GM23338 (cell line): ENCODE results near the gene ADGRV1. TPM values are rescaled to one million over a fixed set of nuclear protein-coding genes. Genes with fewer than 3 reads are reported as not detected.

Experiments used
- ATAC-seq: fragments of 200-7000 bp; cut with Tn5 transposase; 3 replicates; pipeline ENCODE4 v1.9.1; 2020
- DNase-seq: peaks from one replicate; pipeline ENCODE4 v3.0.0-alpha.2; 2015; ENCODE audit warnings: low spot score
- H2AFZ ChIP-seq: fragments of 200-600 bp; sonication (generic); 2 replicates; pipeline ENCODE4 v1.8.0; 2016; ENCODE audit warnings: antibody characterized with exemption, mild to moderate bottlenecking, moderate library complexity
- H3F3A ChIP-seq: fragments of 200-600 bp; sonication (generic); replicated peaks from 2 replicates; pipeline ENCODE4 v1.8.0; 2017; ENCODE audit warnings: antibody characterized with exemption, mixed run types, low read depth
- H3K27ac ChIP-seq: fragments of 200-600 bp; sonication (generic); 2 replicates; pipeline ENCODE4 v1.6.1; 2016; ENCODE audit warnings: low read depth
- H3K27me3 ChIP-seq: fragments of 200-600 bp; sonication (generic); 2 replicates; pipeline ENCODE4 v1.8.0; 2016; ENCODE audit warnings: mild to moderate bottlenecking, mixed run types, moderate library complexity; ENCODE audit not compliant: insufficient read depth
- H3K36me3 ChIP-seq: fragments of 200-600 bp; sonication (generic); 2 replicates; pipeline ENCODE4 v1.8.0; 2016; ENCODE audit warnings: mild to moderate bottlenecking; ENCODE audit not compliant: insufficient read depth
- H3K4me1 ChIP-seq: fragments of 200-600 bp; sonication (generic); 2 replicates; pipeline ENCODE4 v1.8.0; 2016; ENCODE audit warnings: mild to moderate bottlenecking, moderate library complexity; ENCODE audit not compliant: insufficient read depth
- H3K4me2 ChIP-seq: fragments of 200-600 bp; sonication (generic); 2 replicates; pipeline ENCODE4 v1.7.1; 2017; ENCODE audit warnings: mixed run types
- H3K4me3 ChIP-seq: fragments of 200-600 bp; sonication (generic); 2 replicates; pipeline ENCODE4 v1.6.1; 2016; ENCODE audit warnings: mixed run types
- H3K79me2 ChIP-seq: fragments of 200-600 bp; sonication (generic); replicated peaks from 2 replicates; pipeline ENCODE4 v1.8.0; 2017; ENCODE audit warnings: mild to moderate bottlenecking; ENCODE audit not compliant: insufficient read depth
- H3K9me2 ChIP-seq: fragments of 200-600 bp; sonication (generic); 2 replicates; pipeline ENCODE4 v1.8.0; 2017; ENCODE audit not compliant: insufficient read depth
- H4K20me1 ChIP-seq: fragments of 200-600 bp; sonication (generic); replicated peaks from 2 replicates; pipeline ENCODE4 v1.8.0; 2017; ENCODE audit warnings: mild to moderate bottlenecking; ENCODE audit not compliant: insufficient read depth
- H3K27ac Mint-ChIP-seq: 2 replicates; pipeline ENCODE4 v1.8.0; 2020; ENCODE audit warnings: inconsistent platforms, mild to moderate bottlenecking, moderate library complexity, mixed read lengths
- H3K27me3 Mint-ChIP-seq: 3 replicates; pipeline ENCODE4 v1.8.0; 2022; ENCODE audit warnings: low read depth, mild to moderate bottlenecking, moderate library complexity, mixed read lengths, inconsistent platforms; ENCODE audit not compliant: insufficient read depth, poor library complexity
- H3K36me3 Mint-ChIP-seq: 3 replicates; pipeline ENCODE4 v1.8.0; 2021; ENCODE audit warnings: low read depth, mild to moderate bottlenecking, inconsistent platforms, moderate library complexity, mixed read lengths
- H3K4me1 Mint-ChIP-seq: 3 replicates; pipeline ENCODE4 v1.8.0; 2020; ENCODE audit warnings: mild to moderate bottlenecking, inconsistent platforms, mixed read lengths
- H3K4me3 Mint-ChIP-seq: 3 replicates; pipeline ENCODE4 v1.8.0; 2021; ENCODE audit warnings: moderate library complexity, mild to moderate bottlenecking, inconsistent platforms, mixed read lengths
- H3K9me3 Mint-ChIP-seq: 3 replicates; pipeline ENCODE4 v1.8.0; 2020; ENCODE audit warnings: moderate library complexity, mild to moderate bottlenecking, inconsistent platforms, mixed read lengths
- CREB1 ChIP-seq: fragments of 250-450 bp; sonication (Bioruptor Pico); IDR thresholded peaks from 2 replicates; pipeline ENCODE4 v1.5.0; 2020; ENCODE audit warnings: low read depth, mild to moderate bottlenecking, moderate library complexity
- EZH2 ChIP-seq: fragments of 200-600 bp; sonication (generic); IDR thresholded peaks from one replicate; pipeline ENCODE4 v1.8.0; 2017; ENCODE audit warnings: antibody characterized with exemption, mild to moderate bottlenecking, low read depth; ENCODE audit not compliant: unreplicated experiment
- JUNB ChIP-seq: IDR thresholded peaks from one replicate; pipeline ENCODE4 v1.6.1; 2016; ENCODE audit warnings: antibody characterized with exemption; ENCODE audit not compliant: unreplicated experiment
- NANOG ChIP-seq: IDR thresholded peaks from 2 replicates; pipeline ENCODE4 v1.6.1; 2016; ENCODE audit warnings: antibody characterized with exemption, borderline replicate concordance
- POLR2AphosphoS5 ChIP-seq: IDR thresholded peaks from 2 replicates; pipeline ENCODE4 v1.6.1; 2016; ENCODE audit warnings: antibody characterized with exemption, low read depth
- REST ChIP-seq: IDR thresholded peaks from one replicate; pipeline ENCODE4 v1.6.1; 2018; ENCODE audit warnings: antibody characterized with exemption; ENCODE audit not compliant: unreplicated experiment
- ZNF114 ChIP-seq: fragments of 250-450 bp; sonication (Bioruptor Pico); IDR thresholded peaks from 2 replicates; pipeline ENCODE4 v1.5.0; 2020; ENCODE audit warnings: mild to moderate bottlenecking, moderate library complexity
- ZNF462 ChIP-seq: fragments of 250-450 bp; sonication (Bioruptor Pico); IDR thresholded peaks from 2 replicates; pipeline ENCODE4 v1.5.0; 2020; ENCODE audit warnings: mild to moderate bottlenecking, moderate library complexity
- polyA plus RNA-seq: library from polyadenylated mRNA; unstranded; fragments of >200 nt; fragmentation: Nextera tagmentation; extraction: Ambion mirVana; gene quantifications from 2 replicates; pipeline ENCODE4 v1.2.1, GENCODE V29; 2016
- total RNA-seq: library from RNA; depleted of rRNA; stranded (reverse); fragments of >200 nt; shearing (Covaris generic); gene quantifications from 2 replicates; pipeline ENCODE4 v1.2.3, GENCODE V29; 2014
- TF ChIP-seq, protein P1 (sequence below), 2 experiments: fragments of 200-600 bp in 1 of 2; sonication (generic) in 1 of 2; conservative IDR thresholded peaks; 2 replicates each; pipeline versions ENCODE4 v1.5.1 to v1.6.1; 2016 to 2017; ENCODE audit warnings: antibody characterized with exemption in 2 of 2, low read depth in 2 of 2, mild to moderate bottlenecking in 2 of 2, moderate library complexity in 1 of 2
- TF ChIP-seq, protein P2 (sequence below): IDR thresholded peaks from 2 replicates; pipeline ENCODE4 v1.6.1; 2016; ENCODE audit warnings: antibody characterized with exemption

The ADGRV1 gene
- total and polyA plus RNA-seq, 2 experiments from 2014 or later, result 46.1 to 149 TPM

DNA sequence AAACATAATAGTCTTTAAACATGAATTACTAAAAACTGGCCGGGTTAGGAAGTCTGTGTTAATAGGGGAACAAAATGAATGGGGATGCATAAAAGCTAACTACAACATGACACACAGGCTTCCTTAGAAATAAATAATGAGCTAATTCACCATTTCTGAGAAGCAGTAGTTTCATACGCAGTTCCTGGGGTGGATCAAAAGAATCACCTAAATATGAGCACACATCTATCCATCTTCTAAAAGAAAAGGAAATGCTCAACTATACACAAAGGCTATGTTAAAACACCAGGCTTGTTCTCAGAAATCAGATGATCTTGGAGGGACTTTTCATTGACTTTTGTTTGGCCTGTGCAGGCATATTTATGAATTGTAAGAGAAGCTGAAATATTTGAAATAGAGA, 451.5 kb downstream of the ADGRV1 start (continued):
- TF ChIP-seq, protein P1, sequence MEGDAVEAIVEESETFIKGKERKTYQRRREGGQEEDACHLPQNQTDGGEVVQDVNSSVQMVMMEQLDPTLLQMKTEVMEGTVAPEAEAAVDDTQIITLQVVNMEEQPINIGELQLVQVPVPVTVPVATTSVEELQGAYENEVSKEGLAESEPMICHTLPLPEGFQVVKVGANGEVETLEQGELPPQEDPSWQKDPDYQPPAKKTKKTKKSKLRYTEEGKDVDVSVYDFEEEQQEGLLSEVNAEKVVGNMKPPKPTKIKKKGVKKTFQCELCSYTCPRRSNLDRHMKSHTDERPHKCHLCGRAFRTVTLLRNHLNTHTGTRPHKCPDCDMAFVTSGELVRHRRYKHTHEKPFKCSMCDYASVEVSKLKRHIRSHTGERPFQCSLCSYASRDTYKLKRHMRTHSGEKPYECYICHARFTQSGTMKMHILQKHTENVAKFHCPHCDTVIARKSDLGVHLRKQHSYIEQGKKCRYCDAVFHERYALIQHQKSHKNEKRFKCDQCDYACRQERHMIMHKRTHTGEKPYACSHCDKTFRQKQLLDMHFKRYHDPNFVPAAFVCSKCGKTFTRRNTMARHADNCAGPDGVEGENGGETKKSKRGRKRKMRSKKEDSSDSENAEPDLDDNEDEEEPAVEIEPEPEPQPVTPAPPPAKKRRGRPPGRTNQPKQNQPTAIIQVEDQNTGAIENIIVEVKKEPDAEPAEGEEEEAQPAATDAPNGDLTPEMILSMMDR (conservative IDR thresholded peaks at IDR 0.05; ENCODE audit: low read depth in 2 of 2), result no peak

DNA sequence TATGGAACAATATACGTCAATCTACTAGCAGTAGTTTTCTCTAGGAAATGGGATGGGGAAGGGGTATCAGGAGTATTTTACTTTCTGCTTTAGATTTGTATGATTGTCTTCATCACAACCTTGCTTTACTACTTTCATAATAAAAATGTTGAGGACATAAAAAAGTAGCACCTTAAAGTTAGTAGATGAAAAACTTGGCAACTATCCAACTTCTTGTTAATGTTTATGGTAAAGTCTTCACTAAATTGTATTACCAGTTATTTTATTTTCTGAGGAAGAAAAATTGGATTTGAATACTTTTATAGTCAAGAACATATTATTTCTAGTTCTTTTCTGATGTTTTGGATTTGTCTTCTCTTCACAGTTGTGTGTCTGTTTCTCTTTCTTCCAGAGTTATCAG, 452.4 kb downstream of the ADGRV1 start:
- Histone ChIP-seq H3K27me3 (no peaks in the 10 kb centered on the region), H3F3A (no peaks in the 10 kb centered on the region), H3K4me3 (no peak overlapping the region), H3K79me2 (peaks cover 9% of the 10 kb centered on the region), H3K36me3 (no peaks in the 10 kb centered on the region), H4K20me1 (no peaks in the 10 kb centered on the region; the same call in 1 of the 2 replicates), H3K27ac (no peak overlapping the region), H3K4me1 (no peaks in the 10 kb centered on the region), H3K4me2 (no peak overlapping the region), H2AFZ (no peak overlapping the region), H3K9me2 (peaks cover 7% of the 10 kb centered on the region; the same call in 1 of the 2 replicates)
- DNase-seq (no peak), ATAC-seq (no peak)
- Mint-ChIP-seq H3K27ac (no peak overlapping the region), H3K36me3 (peaks cover 19% of the 10 kb centered on the region; the same call in 2 of the 3 replicates), H3K4me3 (no peak overlapping the region), H3K9me3 (peaks cover 5% of the 10 kb centered on the region; the same call in 1 of the 3 replicates), H3K27me3 (no peaks in the 10 kb centered on the region), H3K4me1 (no peaks in the 10 kb centered on the region)
- TF ChIP-seq POLR2AphosphoS5, result no peak
- TF ChIP-seq EZH2, result no peak
- TF ChIP-seq, protein P1 (conservative IDR thresholded peaks at IDR 0.05; ENCODE audit: low read depth in 2 of 2), result no peak
- TF ChIP-seq JUNB, result no peak
- no peak for TF ChIP-seq ZNF114
- no peak for TF ChIP-seq NANOG
- TF ChIP-seq ZNF462 (CRISPR knock-in tag), result no peak
- TF ChIP-seq, protein P2, sequence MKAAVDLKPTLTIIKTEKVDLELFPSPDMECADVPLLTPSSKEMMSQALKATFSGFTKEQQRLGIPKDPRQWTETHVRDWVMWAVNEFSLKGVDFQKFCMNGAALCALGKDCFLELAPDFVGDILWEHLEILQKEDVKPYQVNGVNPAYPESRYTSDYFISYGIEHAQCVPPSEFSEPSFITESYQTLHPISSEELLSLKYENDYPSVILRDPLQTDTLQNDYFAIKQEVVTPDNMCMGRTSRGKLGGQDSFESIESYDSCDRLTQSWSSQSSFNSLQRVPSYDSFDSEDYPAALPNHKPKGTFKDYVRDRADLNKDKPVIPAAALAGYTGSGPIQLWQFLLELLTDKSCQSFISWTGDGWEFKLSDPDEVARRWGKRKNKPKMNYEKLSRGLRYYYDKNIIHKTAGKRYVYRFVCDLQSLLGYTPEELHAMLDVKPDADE, result no peak
- no peak for TF ChIP-seq CREB1 (CRISPR knock-in tag)
- TF ChIP-seq REST, result no peak
